DOHH2 (cell line): ENCODE results near the gene COL12A1.

Experiments
- H3F3A ChIP-seq: fragments of 200-600 bp; sonication (generic), shearing (Covaris generic); 2 replicates; pipeline ENCODE4 v1.6.0; 2016; ENCODE audit warnings: antibody characterized with exemption, mild to moderate bottlenecking; ENCODE audit not compliant: control insufficient read depth, insufficient read depth
- H3K27ac ChIP-seq: fragments of 200-600 bp; sonication (generic); 2 replicates; pipeline ENCODE4 v1.5.1; 2014; ENCODE audit warnings: low read depth, mild to moderate bottlenecking, low read length, moderate library complexity
- H3K27me3 ChIP-seq: fragments of 200-600 bp; sonication (generic); 2 replicates; pipeline ENCODE4 v1.6.1; 2014; ENCODE audit warnings: mild to moderate bottlenecking, low read length, mixed read lengths; ENCODE audit not compliant: control insufficient read depth
- H3K36me3 ChIP-seq: fragments of 200-600 bp; sonication (generic); 2 replicates; pipeline ENCODE4 v1.6.1; 2014; ENCODE audit warnings: mild to moderate bottlenecking, low read length, moderate library complexity, mixed read lengths; ENCODE audit not compliant: control insufficient read depth
- H3K4me1 ChIP-seq: fragments of 200-600 bp; sonication (generic); 2 replicates; pipeline ENCODE4 v1.6.1; 2014; ENCODE audit warnings: mild to moderate bottlenecking, low read length, mixed read lengths; ENCODE audit not compliant: control insufficient read depth
- H3K4me2 ChIP-seq: fragments of 200-600 bp; sonication (generic); 2 replicates; pipeline ENCODE4 v1.6.0; 2014; ENCODE audit warnings: mild to moderate bottlenecking, low read length, moderate library complexity
- H3K4me3 ChIP-seq: fragments of 200-600 bp; sonication (generic); 2 replicates; pipeline ENCODE4 v1.5.1; 2014; ENCODE audit warnings: mild to moderate bottlenecking, low read length, mixed read lengths
- H3K79me2 ChIP-seq: fragments of 200-600 bp; sonication (generic); 2 replicates; pipeline ENCODE4 v1.6.1; 2014; ENCODE audit warnings: mild to moderate bottlenecking, low read length, mixed read lengths; ENCODE audit not compliant: control insufficient read depth
- H3K9me2 ChIP-seq: fragments of 200-600 bp; sonication (generic); replicated peaks from 2 replicates; pipeline ENCODE4 v1.6.1; 2014; ENCODE audit warnings: mild to moderate bottlenecking, low read length, mixed read lengths; ENCODE audit not compliant: control insufficient read depth
- H3K9me3 ChIP-seq: fragments of 200-600 bp; sonication (generic); 2 replicates; pipeline ENCODE4 v1.6.1; 2014; ENCODE audit warnings: antibody characterized with exemption, low read length, mixed read lengths; ENCODE audit not compliant: control insufficient read depth, insufficient read depth
- H4K20me1 ChIP-seq: fragments of 200-600 bp; sonication (generic); 2 replicates; pipeline ENCODE4 v1.6.0; 2014; ENCODE audit warnings: low read depth, mild to moderate bottlenecking, antibody characterized with exemption, low read length, moderate library complexity; ENCODE audit not compliant: control insufficient read depth, insufficient read depth
- CTCF ChIP-seq: fragments of 200-600 bp; sonication (generic); IDR thresholded peaks from one replicate; pipeline ENCODE4 v1.5.1; 2014; ENCODE audit warnings: antibody characterized with exemption, mild to moderate bottlenecking, low read depth, low read length; ENCODE audit not compliant: poor library complexity, severe bottlenecking
- EZH2phosphoT487 ChIP-seq: fragments of 200-600 bp; sonication (generic); IDR thresholded peaks from 2 replicates; pipeline ENCODE4 v1.6.1; 2017; ENCODE audit warnings: borderline replicate concordance, mild to moderate bottlenecking, antibody characterized with exemption, low read length, moderate library complexity, mixed read lengths

Gene COL12A1

GRCh38 chr6:75223428-75223827 lies 17.6 kb upstream of the COL12A1 start:
- Histone ChIP-seq H3K9me3 (no peaks in the 10 kb centered on the region), H3K27me3 (peaks cover 8% of the 10 kb centered on the region; the same call in 1 of the 2 replicates), H4K20me1 (no peaks in the 10 kb centered on the region), H3K4me2 (no peak overlapping the region), H3F3A (no peaks in the 10 kb centered on the region), H3K79me2 (no peaks in the 10 kb centered on the region), H3K9me2 (no peaks in the 10 kb centered on the region), H3K27ac (no peak overlapping the region), H3K4me1 (peaks cover 7% of the 10 kb centered on the region; the same call in 1 of the 2 replicates), H3K36me3 (no peaks in the 10 kb centered on the region), H3K4me3 (no peak overlapping the region)
- TF ChIP-seq CTCF (no peak), EZH2phosphoT487 (no peak)

GRCh38 chr6:75222261-75222660 lies 16.4 kb upstream of the COL12A1 start:
- Histone ChIP-seq H4K20me1 (no peaks in the 10 kb centered on the region), H3K27me3 (peaks cover 8% of the 10 kb centered on the region; the same call in 1 of the 2 replicates), H3K36me3 (no peaks in the 10 kb centered on the region), H3K9me2 (no peaks in the 10 kb centered on the region), H3K9me3 (no peaks in the 10 kb centered on the region), H3K4me2 (no peak overlapping the region), H3K4me3 (no peak overlapping the region), H3F3A (no peaks in the 10 kb centered on the region), H3K27ac (no peak overlapping the region), H3K4me1 (peaks cover 7% of the 10 kb centered on the region; the same call in 1 of the 2 replicates), H3K79me2 (no peaks in the 10 kb centered on the region)
- TF ChIP-seq EZH2phosphoT487 (no peak), CTCF (no peak)

GRCh38 chr6:75221116-75221515 lies 15.3 kb upstream of the COL12A1 start:
- H4K20me1 ChIP-seq = no peaks in the 10 kb centered on the region
- H3K27me3 ChIP-seq = peaks cover 13% of the 10 kb centered on the region
- no peak overlapping the region for H3K4me3 ChIP-seq
- H3K36me3 ChIP-seq = no peaks in the 10 kb centered on the region
- H3K9me2 ChIP-seq = no peaks in the 10 kb centered on the region
- no peak overlapping the region for H3K4me2 ChIP-seq
- no peak for TF ChIP-seq CTCF
- TF ChIP-seq EZH2phosphoT487 = no peak
- peaks cover 2% of the 10 kb centered on the region; the same call in 1 of the 2 replicates for H3K4me1 ChIP-seq
- no peaks in the 10 kb centered on the region for H3F3A ChIP-seq
- H3K9me3 ChIP-seq = no peaks in the 10 kb centered on the region
- no peak overlapping the region for H3K27ac ChIP-seq
- no peaks in the 10 kb centered on the region for H3K79me2 ChIP-seq
